GM12864 (cell line): Measurements from ENCODE around the gene PIP4K2B.

ENCODE experiments used
- DNase-seq: peaks from one replicate; pipeline ENCODE4 v3.0.0-alpha.2; 2011; ENCODE audit warnings: low read depth
- H3K4me3 ChIP-seq: 2 replicates; pipeline ENCODE4 v1.5.1; 2011; ENCODE audit warnings: mild to moderate bottlenecking, low read depth, low read length, control low read depth
- TF ChIP-seq, protein P1 (sequence below): IDR thresholded peaks from 2 replicates; pipeline ENCODE4 v1.5.1; 2011; ENCODE audit warnings: low read depth, mild to moderate bottlenecking, moderate library complexity, low read length, control low read depth, inconsistent platforms; ENCODE audit errors: missing control alignments

The PIP4K2B gene

GRCh38 chr17:38748149-38748891, 51.0 kb downstream of the PIP4K2B start, which contains the start of gene PCGF2:
Gene PCGF2, minus strand, starts transcription at chr17:38748336. Its CDS starts 7,934 bp downstream, at chr17:38740402.
- TF ChIP-seq, protein P1, sequence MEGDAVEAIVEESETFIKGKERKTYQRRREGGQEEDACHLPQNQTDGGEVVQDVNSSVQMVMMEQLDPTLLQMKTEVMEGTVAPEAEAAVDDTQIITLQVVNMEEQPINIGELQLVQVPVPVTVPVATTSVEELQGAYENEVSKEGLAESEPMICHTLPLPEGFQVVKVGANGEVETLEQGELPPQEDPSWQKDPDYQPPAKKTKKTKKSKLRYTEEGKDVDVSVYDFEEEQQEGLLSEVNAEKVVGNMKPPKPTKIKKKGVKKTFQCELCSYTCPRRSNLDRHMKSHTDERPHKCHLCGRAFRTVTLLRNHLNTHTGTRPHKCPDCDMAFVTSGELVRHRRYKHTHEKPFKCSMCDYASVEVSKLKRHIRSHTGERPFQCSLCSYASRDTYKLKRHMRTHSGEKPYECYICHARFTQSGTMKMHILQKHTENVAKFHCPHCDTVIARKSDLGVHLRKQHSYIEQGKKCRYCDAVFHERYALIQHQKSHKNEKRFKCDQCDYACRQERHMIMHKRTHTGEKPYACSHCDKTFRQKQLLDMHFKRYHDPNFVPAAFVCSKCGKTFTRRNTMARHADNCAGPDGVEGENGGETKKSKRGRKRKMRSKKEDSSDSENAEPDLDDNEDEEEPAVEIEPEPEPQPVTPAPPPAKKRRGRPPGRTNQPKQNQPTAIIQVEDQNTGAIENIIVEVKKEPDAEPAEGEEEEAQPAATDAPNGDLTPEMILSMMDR = no peak
- peak within 1 kb of the TSS; percentile 86 for H3K4me3 ChIP-seq
- DNase-seq = no peak

- peak overlapping the region; percentile 86 for H3K4me3 ChIP-seq
- TF ChIP-seq, protein P1 = peak; percentile 20
- DNase-seq = no peak
These were observed 51.8 kb downstream of the PIP4K2B start for GRCh38 chr17:38747463-38748148.

DNA sequence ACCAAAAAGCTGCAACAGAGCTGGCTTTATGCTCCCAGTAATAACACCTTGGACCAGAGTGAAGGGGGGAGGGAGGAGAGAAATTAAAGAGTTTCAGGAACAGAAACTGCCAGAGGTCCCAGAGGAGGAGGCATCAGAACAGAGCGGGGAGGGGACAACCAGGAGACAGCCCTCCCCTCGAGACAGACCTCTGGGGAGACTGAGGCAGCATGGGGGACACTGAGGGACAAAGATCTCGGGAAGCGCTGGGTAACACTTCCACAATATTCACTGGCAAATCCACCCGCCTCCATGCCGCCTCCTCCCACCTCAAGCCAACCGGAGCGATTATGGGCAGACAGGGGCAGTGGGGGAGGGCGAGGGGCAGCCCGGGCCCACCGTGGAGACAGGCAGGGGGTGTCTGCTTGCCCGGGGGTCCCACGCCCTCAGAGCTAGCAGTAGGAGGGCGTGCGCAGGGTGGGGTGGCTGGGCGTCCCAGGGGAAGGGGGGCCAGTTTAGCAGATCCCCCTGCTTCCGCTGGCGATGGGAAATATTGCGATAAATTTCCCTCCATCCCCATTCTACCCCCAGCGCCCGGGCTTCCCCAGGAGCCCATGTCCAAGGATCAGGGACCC, 52.4 kb downstream of the PIP4K2B start:
- no peak for DNase-seq
- TF ChIP-seq, protein P1 = no peak
- H3K4me3 ChIP-seq = peak overlapping the region; percentile 86

DNA sequence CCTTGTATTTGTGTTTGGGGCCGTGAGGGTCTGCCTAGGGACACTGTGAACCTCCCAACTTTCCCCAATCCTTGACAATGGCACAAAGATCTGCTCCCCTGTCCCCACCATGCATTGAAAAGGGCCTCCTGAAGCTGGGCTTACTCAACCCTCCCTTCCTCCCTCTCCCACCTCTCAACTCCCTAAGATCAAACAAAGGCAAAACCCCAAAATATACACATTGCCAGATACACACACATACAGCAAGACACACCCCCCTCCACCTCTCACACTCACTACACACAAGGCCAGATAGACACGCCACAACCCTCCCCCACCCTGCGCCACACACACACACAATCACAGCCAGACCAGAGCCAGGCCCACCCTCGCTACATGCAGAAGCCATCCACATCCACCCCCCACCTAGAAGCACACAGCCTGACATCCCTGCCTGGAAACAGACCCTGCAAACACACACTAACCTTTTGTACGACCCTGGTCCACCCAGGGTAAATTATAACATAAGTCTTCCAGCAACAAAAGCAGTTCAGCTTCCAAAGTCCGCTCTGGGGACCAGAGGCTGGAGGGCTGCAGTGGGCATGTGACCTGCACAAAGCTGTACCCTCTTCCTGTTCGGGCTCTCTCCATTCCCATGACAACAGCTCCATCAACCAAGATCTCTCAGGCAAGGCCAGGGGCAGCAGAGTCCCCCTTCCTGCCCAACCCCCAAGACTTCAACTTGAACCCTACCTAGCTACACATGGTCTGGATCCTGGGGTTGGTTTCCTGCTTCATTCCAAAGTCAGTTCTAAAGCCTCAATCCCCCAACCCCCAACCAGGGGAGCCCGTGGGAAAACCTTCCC, 53.1 kb downstream of the PIP4K2B start:
- TF ChIP-seq, protein P1 = no peak
- DNase-seq = no peak
- peak overlapping the region; percentile 86 for H3K4me3 ChIP-seq

DNA sequence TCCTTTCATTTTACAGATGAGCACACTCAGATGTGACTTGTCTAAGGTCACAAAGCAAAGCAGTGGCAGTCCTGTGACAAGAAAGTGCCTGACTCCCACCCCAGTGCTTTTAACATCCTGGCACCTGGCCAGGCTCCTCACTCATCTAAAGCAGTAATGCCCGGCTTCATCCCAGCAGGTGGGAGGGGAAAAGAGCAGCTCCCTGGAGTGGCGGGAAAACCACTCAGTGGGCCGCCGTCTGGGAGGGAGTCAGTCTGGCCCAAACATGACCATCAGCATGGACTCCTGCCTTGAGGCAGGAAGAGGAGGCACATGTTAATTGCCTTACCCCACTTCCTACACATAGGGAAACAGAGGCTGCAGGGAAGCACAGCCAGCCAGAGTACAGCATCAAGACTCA, 53.8 kb downstream of the PIP4K2B start:
- DNase-seq = no peak
- TF ChIP-seq, protein P1 = no peak
- peak overlapping the region; percentile 86; the same call in 1 of the 2 replicates for H3K4me3 ChIP-seq

DNA sequence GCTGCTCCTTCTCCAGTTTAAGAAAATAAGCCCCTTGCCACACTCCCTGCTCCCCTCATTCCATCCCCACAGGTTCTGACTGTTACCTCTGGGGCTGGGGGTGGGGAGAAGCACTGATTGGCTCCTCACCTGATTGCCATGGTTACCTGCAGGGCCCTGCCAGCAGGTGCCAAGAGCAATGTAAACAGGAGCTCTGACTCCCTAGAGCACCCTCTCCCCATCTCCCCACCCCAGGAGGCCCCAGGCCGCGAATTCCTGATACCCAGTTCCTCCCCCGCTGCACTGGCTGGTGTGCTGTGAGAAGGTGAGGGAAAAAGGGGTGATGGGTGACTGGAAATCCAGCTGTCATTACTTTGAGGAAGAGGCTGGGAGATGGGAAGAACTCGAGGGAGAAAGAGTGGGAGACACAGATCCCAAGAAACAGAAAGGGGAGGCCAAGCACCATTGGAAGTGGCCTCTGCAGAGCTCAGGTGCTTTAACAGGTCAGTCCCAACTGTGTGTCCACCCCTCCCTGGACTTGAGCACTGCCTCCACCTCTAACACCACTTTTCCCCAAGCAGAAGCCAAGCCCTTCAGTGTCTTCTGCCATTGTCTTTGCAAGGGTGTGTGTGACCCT, 55.7 kb downstream of the PIP4K2B start:
- TF ChIP-seq, protein P1 = no peak
- H3K4me3 ChIP-seq = no peak overlapping the region
- DNase-seq = no peak
